Astrocyte (in vitro differentiated cells and primary cell): ENCODE measurements around the gene SLIT3. TPM values are rescaled to one million over a fixed set of nuclear protein-coding genes. Genes with fewer than 3 reads are reported as not detected.

Source experiments
- DNase-seq: peaks from one replicate; pipeline ENCODE4 v3.0.0-alpha.2; 2010; ENCODE audit warnings: low read depth
- FAIRE-seq: peaks from 2 replicates; lab custom pipeline; 2011; peaks lifted over from hg19 to GRCh38; lab: Jason Lieb, UNC
- H2AFZ ChIP-seq: 2 replicates; pipeline ENCODE4 v1.6.0; 2012; ENCODE audit warnings: low read depth, low read length, inconsistent platforms
- H3K27ac ChIP-seq: 2 replicates; pipeline ENCODE4 v1.5.1; 2011; ENCODE audit warnings: low read depth, low read length, inconsistent platforms
- H3K27me3 ChIP-seq: 2 replicates; pipeline ENCODE4 v1.6.0; 2011; ENCODE audit warnings: low read length, inconsistent platforms; ENCODE audit not compliant: insufficient read depth
- H3K36me3 ChIP-seq: 2 replicates; pipeline ENCODE4 v1.5.1; 2011; ENCODE audit warnings: low read length, inconsistent platforms; ENCODE audit not compliant: insufficient read depth
- H3K4me1 ChIP-seq: 2 replicates; pipeline ENCODE4 v1.5.1; 2011; ENCODE audit warnings: low read length, inconsistent platforms; ENCODE audit not compliant: insufficient read depth
- H3K4me2 ChIP-seq: 2 replicates; pipeline ENCODE4 v1.6.0; 2012; ENCODE audit warnings: low read length, inconsistent platforms
- H3K4me3 ChIP-seq: 2 replicates; pipeline ENCODE4 v1.5.1; 2011; ENCODE audit warnings: low read depth, mild to moderate bottlenecking, low read length, inconsistent platforms; ENCODE audit not compliant: insufficient read depth
- H3K79me2 ChIP-seq: 2 replicates; pipeline ENCODE4 v1.6.0; 2012; ENCODE audit warnings: mild to moderate bottlenecking, low read length, inconsistent platforms; ENCODE audit not compliant: insufficient read depth
- H3K9ac ChIP-seq: 2 replicates; pipeline ENCODE4 v1.6.0; 2012; ENCODE audit warnings: mild to moderate bottlenecking, low read length, inconsistent platforms
- H3K9me3 ChIP-seq: 2 replicates; pipeline ENCODE4 v1.5.1; 2012; ENCODE audit warnings: low read depth, mild to moderate bottlenecking, low read length, inconsistent platforms; ENCODE audit not compliant: insufficient read depth
- H4K20me1 ChIP-seq: 2 replicates; pipeline ENCODE4 v1.6.0; 2012; ENCODE audit warnings: low read length, inconsistent platforms; ENCODE audit not compliant: insufficient read depth
- H3K27ac Mint-ChIP-seq: one replicate; pipeline ENCODE4 v1.8.0; 2021; ENCODE audit warnings: mild to moderate bottlenecking, mixed read lengths; ENCODE audit not compliant: unreplicated experiment
- H3K27me3 Mint-ChIP-seq: one replicate; pipeline ENCODE4 v1.8.0; 2021; ENCODE audit warnings: low read depth, mixed read lengths; ENCODE audit not compliant: unreplicated experiment
- H3K36me3 Mint-ChIP-seq: one replicate; pipeline ENCODE4 v1.8.0; 2021; ENCODE audit warnings: low read depth, mixed read lengths; ENCODE audit not compliant: unreplicated experiment
- H3K4me1 Mint-ChIP-seq: one replicate; pipeline ENCODE4 v1.8.0; 2021; ENCODE audit warnings: low read depth, mixed read lengths; ENCODE audit not compliant: unreplicated experiment
- H3K4me3 Mint-ChIP-seq: one replicate; pipeline ENCODE4 v1.8.0; 2021; ENCODE audit warnings: mild to moderate bottlenecking, moderate library complexity, mixed read lengths; ENCODE audit not compliant: unreplicated experiment
- H3K9me3 Mint-ChIP-seq: one replicate; pipeline ENCODE4 v1.8.0; 2021; ENCODE audit warnings: mild to moderate bottlenecking, mixed read lengths; ENCODE audit not compliant: unreplicated experiment
- EZH2 ChIP-seq: IDR thresholded peaks from 2 replicates; pipeline ENCODE4 v1.6.1; 2012; ENCODE audit warnings: mild to moderate bottlenecking, low read length, inconsistent platforms; ENCODE audit not compliant: insufficient read depth
- total RNA-seq: library from RNA; stranded (reverse); gene quantifications from 2 replicates; pipeline ENCODE4 v1.2.1, GENCODE V29; 2021
- TF ChIP-seq, protein P1 (sequence below): IDR thresholded peaks from 2 replicates; pipeline ENCODE4 v1.5.1; 2011; ENCODE audit warnings: low read depth, mild to moderate bottlenecking, inconsistent platforms, low read length, moderate library complexity; ENCODE audit not compliant: insufficient read depth

SLIT3 gene
- total RNA-seq, 1 donor from 2014 or later = 20.7 TPM

DNA sequence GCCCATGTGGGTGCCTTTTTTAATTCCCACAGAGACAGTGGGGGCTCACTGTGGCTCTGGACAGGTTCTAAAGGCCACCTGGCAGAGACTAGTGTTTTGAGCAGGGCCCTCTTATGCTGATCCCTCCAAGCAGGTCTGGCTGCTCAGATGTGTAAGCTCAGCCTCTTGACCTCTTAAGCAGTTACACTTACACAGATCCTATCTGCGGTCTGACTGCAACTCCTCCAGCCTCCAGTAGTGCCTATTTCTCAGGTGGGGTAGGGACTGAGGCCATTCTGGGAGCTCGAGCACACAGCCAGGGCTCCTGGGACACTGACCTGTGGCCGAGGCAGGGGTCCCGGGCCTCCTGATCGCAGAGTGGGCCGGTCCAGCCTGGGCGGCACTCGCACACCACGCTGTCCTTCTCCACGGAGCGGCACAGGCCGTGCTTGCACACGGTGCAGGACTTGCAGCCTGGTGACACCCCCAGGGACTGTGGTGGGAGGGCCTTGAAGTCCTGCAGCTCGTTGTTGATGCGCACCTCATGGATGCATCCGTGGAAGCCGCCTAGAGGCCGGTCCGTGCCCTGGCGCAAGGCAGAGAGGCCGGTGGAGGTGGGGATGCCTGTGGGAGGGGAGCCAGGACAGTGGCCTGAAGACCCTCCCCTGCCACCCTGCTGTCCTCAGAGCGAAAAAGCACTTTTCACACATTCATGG lies 629.9 kb downstream of the SLIT3 start:
- Mint-ChIP-seq H3K9me3 (no peaks in the 10 kb centered on the region), H3K27me3 (peaks cover 11% of the 10 kb centered on the region), H3K36me3 (peaks cover 2% of the 10 kb centered on the region), H3K27ac (no peak overlapping the region), H3K4me3 (no peak overlapping the region), H3K4me1 (no peaks in the 10 kb centered on the region)
- H3K79me2 ChIP-seq = no peaks in the 10 kb centered on the region
- no peaks in the 10 kb centered on the region for H3K4me1 ChIP-seq
- TF ChIP-seq EZH2 = no peak
- TF ChIP-seq, protein P1, sequence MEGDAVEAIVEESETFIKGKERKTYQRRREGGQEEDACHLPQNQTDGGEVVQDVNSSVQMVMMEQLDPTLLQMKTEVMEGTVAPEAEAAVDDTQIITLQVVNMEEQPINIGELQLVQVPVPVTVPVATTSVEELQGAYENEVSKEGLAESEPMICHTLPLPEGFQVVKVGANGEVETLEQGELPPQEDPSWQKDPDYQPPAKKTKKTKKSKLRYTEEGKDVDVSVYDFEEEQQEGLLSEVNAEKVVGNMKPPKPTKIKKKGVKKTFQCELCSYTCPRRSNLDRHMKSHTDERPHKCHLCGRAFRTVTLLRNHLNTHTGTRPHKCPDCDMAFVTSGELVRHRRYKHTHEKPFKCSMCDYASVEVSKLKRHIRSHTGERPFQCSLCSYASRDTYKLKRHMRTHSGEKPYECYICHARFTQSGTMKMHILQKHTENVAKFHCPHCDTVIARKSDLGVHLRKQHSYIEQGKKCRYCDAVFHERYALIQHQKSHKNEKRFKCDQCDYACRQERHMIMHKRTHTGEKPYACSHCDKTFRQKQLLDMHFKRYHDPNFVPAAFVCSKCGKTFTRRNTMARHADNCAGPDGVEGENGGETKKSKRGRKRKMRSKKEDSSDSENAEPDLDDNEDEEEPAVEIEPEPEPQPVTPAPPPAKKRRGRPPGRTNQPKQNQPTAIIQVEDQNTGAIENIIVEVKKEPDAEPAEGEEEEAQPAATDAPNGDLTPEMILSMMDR = no peak
- no peak overlapping the region for H3K4me3 ChIP-seq
- FAIRE-seq = no peak
- no peaks in the 10 kb centered on the region for H3K36me3 ChIP-seq
- H3K9me3 ChIP-seq = no peaks in the 10 kb centered on the region
- H4K20me1 ChIP-seq = no peaks in the 10 kb centered on the region
- H3K9ac ChIP-seq = no peak overlapping the region
- H2AFZ ChIP-seq = no peak overlapping the region
- H3K27me3 ChIP-seq = no peaks in the 10 kb centered on the region
- no peak overlapping the region for H3K4me2 ChIP-seq
- DNase-seq = no peak
- H3K27ac ChIP-seq = no peak overlapping the region

DNA sequence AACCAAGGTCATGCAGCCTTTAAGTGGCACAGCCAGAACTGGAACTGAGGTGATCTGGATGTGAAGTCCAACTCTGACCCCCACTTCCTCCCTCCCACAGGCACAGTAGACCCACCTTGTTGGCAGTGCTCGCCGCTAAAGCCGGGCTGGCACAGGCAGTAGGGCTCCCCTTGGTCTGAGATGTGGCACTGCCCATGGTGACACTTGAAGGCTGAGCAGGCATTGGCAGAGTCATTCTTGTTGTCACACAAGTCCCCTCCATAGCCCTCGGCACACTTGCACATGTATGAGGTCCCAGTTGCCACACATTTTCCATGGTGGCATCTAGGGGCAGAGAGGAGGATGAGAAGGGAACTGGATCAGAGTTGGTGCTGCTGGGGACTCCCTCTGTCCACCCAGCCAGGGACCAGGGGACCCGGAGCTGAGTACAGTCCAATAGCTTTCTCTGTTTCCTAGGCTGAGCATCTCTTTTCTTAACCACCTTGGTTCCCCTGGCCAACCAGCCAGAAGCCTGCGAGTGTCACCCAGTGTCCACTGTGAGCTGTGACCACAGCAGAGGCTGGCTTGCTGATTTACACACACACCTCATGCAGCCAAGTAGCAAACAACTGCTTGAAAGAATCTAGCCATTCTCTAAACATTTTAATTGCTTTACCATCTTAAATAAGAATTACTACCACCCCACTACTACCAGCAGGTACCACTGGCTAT lies 631.1 kb downstream of the SLIT3 start:
- H3K27me3 ChIP-seq = no peaks in the 10 kb centered on the region
- H3K9me3 ChIP-seq = no peaks in the 10 kb centered on the region
- no peak for FAIRE-seq
- DNase-seq = no peak
- no peak overlapping the region for H3K9ac ChIP-seq
- H4K20me1 ChIP-seq = no peaks in the 10 kb centered on the region
- H3K4me3 ChIP-seq = no peak overlapping the region
- no peaks in the 10 kb centered on the region for H3K79me2 ChIP-seq
- no peak for TF ChIP-seq EZH2
- TF ChIP-seq, protein P1 = no peak
- no peaks in the 10 kb centered on the region for H3K36me3 ChIP-seq
- no peak overlapping the region for H3K27ac ChIP-seq
- H2AFZ ChIP-seq = no peak overlapping the region
- no peaks in the 10 kb centered on the region for H3K4me1 Mint-ChIP-seq
- peaks cover 4% of the 10 kb centered on the region for H3K27me3 Mint-ChIP-seq
- H3K27ac Mint-ChIP-seq = no peak overlapping the region
- H3K4me2 ChIP-seq = no peak overlapping the region
- H3K36me3 Mint-ChIP-seq = peaks cover 2% of the 10 kb centered on the region
- no peak overlapping the region for H3K4me3 Mint-ChIP-seq
- H3K4me1 ChIP-seq = no peaks in the 10 kb centered on the region
- H3K9me3 Mint-ChIP-seq = no peaks in the 10 kb centered on the region

DNA sequence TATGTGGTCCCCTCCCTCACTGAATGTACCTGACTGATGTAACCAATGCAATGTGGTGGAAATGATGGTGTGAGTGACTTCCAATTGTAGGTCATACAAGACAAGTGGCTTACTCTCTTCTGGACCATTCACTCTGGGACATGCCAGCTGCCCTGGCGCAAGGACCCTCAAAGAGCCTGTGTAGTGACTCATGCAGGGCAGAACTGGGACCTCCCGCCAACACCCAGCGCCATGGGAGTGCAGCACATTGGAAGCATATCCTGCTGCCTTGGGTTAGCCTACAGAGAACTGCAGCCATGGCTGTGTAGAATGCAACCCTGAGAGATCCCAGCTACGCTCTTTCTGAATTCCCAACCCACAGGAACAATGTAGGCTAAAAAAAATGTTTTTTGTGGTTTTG lies 631.8 kb downstream of the SLIT3 start:
- no peak overlapping the region for H3K27ac Mint-ChIP-seq
- no peaks in the 10 kb centered on the region for H3K9me3 Mint-ChIP-seq
- no peaks in the 10 kb centered on the region for H3K4me1 ChIP-seq
- no peak overlapping the region for H2AFZ ChIP-seq
- no peaks in the 10 kb centered on the region for H3K9me3 ChIP-seq
- no peak overlapping the region for H3K9ac ChIP-seq
- H3K4me1 Mint-ChIP-seq = no peaks in the 10 kb centered on the region
- no peaks in the 10 kb centered on the region for H4K20me1 ChIP-seq
- H3K27ac ChIP-seq = no peak overlapping the region
- peaks cover 6% of the 10 kb centered on the region for H3K36me3 Mint-ChIP-seq
- H3K27me3 Mint-ChIP-seq = peaks cover 5% of the 10 kb centered on the region
- no peaks in the 10 kb centered on the region for H3K36me3 ChIP-seq
- H3K4me3 ChIP-seq = no peak overlapping the region
- H3K4me2 ChIP-seq = no peak overlapping the region
- no peaks in the 10 kb centered on the region for H3K27me3 ChIP-seq
- no peaks in the 10 kb centered on the region for H3K79me2 ChIP-seq
- no peak for DNase-seq
- TF ChIP-seq EZH2 = no peak
- TF ChIP-seq, protein P1 = no peak
- FAIRE-seq = no peak
- H3K4me3 Mint-ChIP-seq = no peak overlapping the region
